Neural progenitor cell (in vitro differentiated cells): ENCODE measurements around the gene DCDC1. TPM values are rescaled to one million over a fixed set of nuclear protein-coding genes. Genes with fewer than 3 reads are reported as not detected.

Experiments
- DNase-seq: peaks from one replicate; pipeline ENCODE4 v3.0.0-alpha.2; 2016; ENCODE audit warnings: low spot score
- H2AFZ ChIP-seq: fragments of 200-600 bp; sonication (generic); replicated peaks from 2 replicates; pipeline ENCODE4 v1.6.1; 2016; ENCODE audit warnings: antibody characterized with exemption
- H3F3A ChIP-seq: fragments of 200-600 bp; sonication (generic); 2 replicates; pipeline ENCODE4 v1.6.1; 2016; ENCODE audit warnings: antibody characterized with exemption, low read depth
- H3K27ac ChIP-seq: fragments of 200-600 bp; sonication (generic); 2 replicates; pipeline ENCODE4 v1.5.1; 2016; ENCODE audit warnings: mild to moderate bottlenecking
- H3K27me3 ChIP-seq: fragments of 200-600 bp; sonication (generic); 2 replicates; pipeline ENCODE4 v1.6.1; 2016; ENCODE audit warnings: mild to moderate bottlenecking, moderate library complexity
- H3K36me3 ChIP-seq: fragments of 200-600 bp; sonication (generic); 2 replicates; pipeline ENCODE4 v1.5.1; 2016
- H3K4me1 ChIP-seq: fragments of 200-600 bp; sonication (generic); 2 replicates; pipeline ENCODE4 v1.6.1; 2016; ENCODE audit warnings: mixed run types
- H3K4me2 ChIP-seq: fragments of 200-600 bp; sonication (generic); 2 replicates; pipeline ENCODE4 v1.6.1; 2016
- H3K4me3 ChIP-seq: fragments of 200-600 bp; sonication (generic); 2 replicates; pipeline ENCODE4 v1.5.1; 2016
- H3K79me2 ChIP-seq: fragments of 200-600 bp; sonication (generic); 2 replicates; pipeline ENCODE4 v1.6.1; 2016; ENCODE audit warnings: low read depth
- H3K9ac ChIP-seq: fragments of 200-600 bp; sonication (generic); 2 replicates; pipeline ENCODE4 v1.6.1; 2016
- H3K9me3 ChIP-seq: fragments of 200-600 bp; sonication (generic); 2 replicates; pipeline ENCODE4 v1.5.1; 2016; ENCODE audit warnings: low read depth
- H4K20me1 ChIP-seq: fragments of 200-600 bp; sonication (generic); 2 replicates; pipeline ENCODE4 v1.6.1; 2016; ENCODE audit warnings: low read depth
- H3K27ac Mint-ChIP-seq: 3 replicates; pipeline ENCODE4 v1.8.0; 2021; ENCODE audit warnings: mixed read lengths
- H3K27me3 Mint-ChIP-seq: 2 replicates; pipeline ENCODE4 v1.8.0; 2022; ENCODE audit warnings: low read depth, mild to moderate bottlenecking, inconsistent platforms, moderate library complexity, mixed read lengths; ENCODE audit not compliant: insufficient read depth
- H3K36me3 Mint-ChIP-seq: 3 replicates; pipeline ENCODE4 v1.8.0; 2021; ENCODE audit warnings: mixed read lengths
- H3K4me1 Mint-ChIP-seq: 3 replicates; pipeline ENCODE4 v1.8.0; 2021; ENCODE audit warnings: mixed read lengths
- H3K4me3 Mint-ChIP-seq: 3 replicates; pipeline ENCODE4 v1.8.0; 2021; ENCODE audit warnings: mild to moderate bottlenecking, moderate library complexity, mixed read lengths
- H3K9me3 Mint-ChIP-seq: 3 replicates; pipeline ENCODE4 v1.8.0; 2020; ENCODE audit warnings: mixed read lengths
- EZH2 ChIP-seq: fragments of 200-600 bp; sonication (generic); IDR thresholded peaks from 2 replicates; pipeline ENCODE4 v1.6.1; 2017; ENCODE audit warnings: antibody characterized with exemption, mild to moderate bottlenecking, moderate library complexity
- EZH2phosphoT487 ChIP-seq: fragments of 200-600 bp; sonication (generic); IDR thresholded peaks from 2 replicates; pipeline ENCODE4 v1.6.1; 2017; ENCODE audit warnings: antibody characterized with exemption
- total RNA-seq: library from RNA; depleted of rRNA; stranded (reverse); fragments of >200 nt; gene quantifications from 2 replicates; pipeline ENCODE4 v1.2.3, GENCODE V29; 2015; ENCODE audit warnings: low replicate concordance
- TF ChIP-seq, protein P1 (sequence below): fragments of 200-600 bp; sonication (generic); IDR thresholded peaks from 2 replicates; pipeline ENCODE4 v1.5.1; 2017; ENCODE audit warnings: antibody characterized with exemption, mild to moderate bottlenecking

Gene DCDC1
- total RNA-seq, 1 donor from 2014 or later, result 5.0 TPM

- TF ChIP-seq EZH2phosphoT487, result no peak
- TF ChIP-seq, protein P1, sequence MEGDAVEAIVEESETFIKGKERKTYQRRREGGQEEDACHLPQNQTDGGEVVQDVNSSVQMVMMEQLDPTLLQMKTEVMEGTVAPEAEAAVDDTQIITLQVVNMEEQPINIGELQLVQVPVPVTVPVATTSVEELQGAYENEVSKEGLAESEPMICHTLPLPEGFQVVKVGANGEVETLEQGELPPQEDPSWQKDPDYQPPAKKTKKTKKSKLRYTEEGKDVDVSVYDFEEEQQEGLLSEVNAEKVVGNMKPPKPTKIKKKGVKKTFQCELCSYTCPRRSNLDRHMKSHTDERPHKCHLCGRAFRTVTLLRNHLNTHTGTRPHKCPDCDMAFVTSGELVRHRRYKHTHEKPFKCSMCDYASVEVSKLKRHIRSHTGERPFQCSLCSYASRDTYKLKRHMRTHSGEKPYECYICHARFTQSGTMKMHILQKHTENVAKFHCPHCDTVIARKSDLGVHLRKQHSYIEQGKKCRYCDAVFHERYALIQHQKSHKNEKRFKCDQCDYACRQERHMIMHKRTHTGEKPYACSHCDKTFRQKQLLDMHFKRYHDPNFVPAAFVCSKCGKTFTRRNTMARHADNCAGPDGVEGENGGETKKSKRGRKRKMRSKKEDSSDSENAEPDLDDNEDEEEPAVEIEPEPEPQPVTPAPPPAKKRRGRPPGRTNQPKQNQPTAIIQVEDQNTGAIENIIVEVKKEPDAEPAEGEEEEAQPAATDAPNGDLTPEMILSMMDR, result no peak
- no peak for TF ChIP-seq EZH2
- Mint-ChIP-seq H3K4me1 (no peaks in the 10 kb centered on the region), H3K36me3 (peaks cover 18% of the 10 kb centered on the region), H3K27ac (no peak overlapping the region), H3K9me3 (peaks cover 20% of the 10 kb centered on the region), H3K27me3 (no peaks in the 10 kb centered on the region), H3K4me3 (no peak overlapping the region)
- Histone ChIP-seq H4K20me1 (no peaks in the 10 kb centered on the region), H3K79me2 (no peaks in the 10 kb centered on the region), H3K27me3 (no peaks in the 10 kb centered on the region), H3K9ac (no peak overlapping the region), H2AFZ (no peak overlapping the region), H3K36me3 (peaks cover 4% of the 10 kb centered on the region), H3K9me3 (peaks cover 28% of the 10 kb centered on the region), H3K4me2 (no peak overlapping the region), H3K4me1 (no peaks in the 10 kb centered on the region), H3F3A (no peaks in the 10 kb centered on the region), H3K4me3 (no peak overlapping the region), H3K27ac (no peak overlapping the region)
- DNase-seq, result no peak
These were observed 280.4 kb downstream of the DCDC1 start for GRCh38 chr11:31089117-31089516.

DNA sequence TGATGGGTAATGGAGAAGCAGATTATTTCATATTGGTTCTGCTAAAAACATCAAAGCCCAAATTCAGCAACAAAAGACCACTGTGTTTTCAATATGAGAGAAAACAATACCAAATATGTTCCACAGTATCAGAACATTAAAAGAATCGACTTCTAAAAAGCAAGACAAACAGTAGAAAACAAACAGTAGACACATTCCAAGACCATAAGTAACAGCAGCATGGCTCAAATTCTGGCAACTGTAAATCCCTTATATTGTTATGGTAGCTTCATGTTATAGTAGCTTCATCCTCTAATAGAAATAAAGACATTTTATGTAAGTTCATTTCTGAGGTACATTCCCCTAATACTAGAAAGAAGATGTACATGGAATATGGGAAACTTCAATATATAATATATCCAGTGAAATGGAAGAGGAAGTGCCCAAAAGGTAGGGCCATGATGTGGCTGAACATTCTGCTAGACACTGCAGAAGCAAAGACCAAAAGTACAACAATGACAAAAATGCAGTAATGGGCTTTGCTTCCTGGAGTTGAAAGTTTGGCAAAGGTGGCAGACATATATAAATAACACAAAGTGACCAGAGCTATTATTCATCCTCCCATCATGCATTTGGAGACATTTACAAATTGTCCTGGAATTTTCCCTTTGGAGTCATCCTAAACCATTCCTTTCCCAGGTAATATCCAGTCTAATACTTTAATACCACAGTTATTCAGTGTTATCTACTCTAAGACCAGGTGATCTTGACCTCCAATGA lies 299.9 kb downstream of the DCDC1 start:
- Histone ChIP-seq H3K27me3 (no peaks in the 10 kb centered on the region), H3K4me3 (no peak overlapping the region), H3K9me3 (no peaks in the 10 kb centered on the region), H3K27ac (no peak overlapping the region), H4K20me1 (no peaks in the 10 kb centered on the region), H3K36me3 (no peaks in the 10 kb centered on the region), H3K9ac (no peak overlapping the region), H3F3A (no peaks in the 10 kb centered on the region), H3K4me2 (no peak overlapping the region), H3K4me1 (peaks cover 6% of the 10 kb centered on the region), H3K79me2 (no peaks in the 10 kb centered on the region), H2AFZ (no peak overlapping the region)
- Mint-ChIP-seq H3K36me3 (peaks cover 2% of the 10 kb centered on the region), H3K4me3 (no peak overlapping the region), H3K27ac (no peak overlapping the region), H3K4me1 (no peaks in the 10 kb centered on the region), H3K27me3 (no peaks in the 10 kb centered on the region), H3K9me3 (no peaks in the 10 kb centered on the region)
- DNase-seq, result no peak
- no peak for TF ChIP-seq EZH2
- TF ChIP-seq, protein P1, result no peak
- TF ChIP-seq EZH2phosphoT487, result no peak

DNA sequence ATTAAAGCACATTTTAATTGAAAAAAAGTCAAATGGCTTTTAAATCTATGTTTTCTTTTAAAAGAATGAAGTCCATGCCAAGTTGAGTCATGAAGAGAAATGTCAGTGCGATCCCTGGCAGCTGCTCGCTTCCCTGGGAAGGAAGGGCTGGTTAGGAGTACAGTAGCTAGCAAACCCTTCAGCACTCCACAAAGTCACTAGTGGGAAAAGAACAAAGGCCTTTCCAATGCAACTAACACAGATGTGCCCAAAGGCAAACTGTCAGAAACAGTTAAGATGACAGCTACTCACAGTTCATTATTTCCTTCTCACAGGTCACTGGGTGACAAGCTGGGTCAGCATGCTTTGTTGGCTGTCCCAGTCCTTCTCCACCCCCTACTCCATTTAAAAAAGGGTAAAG lies 308.7 kb downstream of the DCDC1 start:
- no peaks in the 10 kb centered on the region for H3K79me2 ChIP-seq
- peaks cover 24% of the 10 kb centered on the region for H3K4me1 Mint-ChIP-seq
- peak overlapping the region; percentile 50 for H3K27ac Mint-ChIP-seq
- peak overlapping the region; percentile 24 for H3K4me3 ChIP-seq
- H3K9ac ChIP-seq, result no peak overlapping the region
- H3K27me3 Mint-ChIP-seq, result no peaks in the 10 kb centered on the region
- H3K27me3 ChIP-seq, result no peaks in the 10 kb centered on the region
- no peak overlapping the region for H2AFZ ChIP-seq
- TF ChIP-seq EZH2phosphoT487 (no peak), EZH2 (no peak)
- TF ChIP-seq, protein P1, result no peak
- H4K20me1 ChIP-seq, result no peaks in the 10 kb centered on the region
- H3K4me3 Mint-ChIP-seq, result no peak overlapping the region
- no peaks in the 10 kb centered on the region for H3K9me3 ChIP-seq
- peak; percentile 70 for DNase-seq
- H3K36me3 ChIP-seq, result no peaks in the 10 kb centered on the region
- H3K27ac ChIP-seq, result peak overlapping the region; percentile 81
- no peaks in the 10 kb centered on the region for H3K9me3 Mint-ChIP-seq
- H3K4me2 ChIP-seq, result peak overlapping the region; percentile 72
- H3K36me3 Mint-ChIP-seq, result no peaks in the 10 kb centered on the region
- H3K4me1 ChIP-seq, result peaks cover 36% of the 10 kb centered on the region
- peaks cover 20% of the 10 kb centered on the region for H3F3A ChIP-seq
